Heart left ventricle (tissue), 16 donors: ENCODE measurements around the gene MS4A5. TPM values are rescaled to one million over a fixed set of nuclear protein-coding genes. Genes with fewer than 3 reads are reported as not detected.

Experiments used
- ATAC-seq, 4 donors: fragments of 200-7000 bp; cut with Tn5 transposase; one replicate each; pipeline ENCODE4 v1.9.1; 2020 to 2022; ENCODE audit warnings: moderate library complexity in 4 of 4, mild to moderate bottlenecking in 3 of 4, moderate number of reproducible peaks in 1 of 4
- DNase-seq, 5 donors: peaks; one replicate each; pipeline ENCODE4 v3.0.0-alpha.2; 2020
- H3K27ac ChIP-seq, 12 donors: fragments of 200-600 bp; sonication (generic) in 4 of 12; one replicate each; pipeline versions ENCODE4 v1.5.0 to v1.8.0; 2016 to 2022; ENCODE audit warnings: mild to moderate bottlenecking in 2 of 12
- H3K27me3 ChIP-seq, 9 donors: fragments of 200-600 bp; sonication (generic) in 2 of 9; one replicate each; pipeline versions ENCODE4 v1.5.1 to v1.8.0; 2016 to 2022; ENCODE audit warnings: mild to moderate bottlenecking in 3 of 9
- H3K36me3 ChIP-seq, 9 donors: fragments of 200-600 bp; sonication (generic) in 2 of 9; one replicate each; pipeline versions ENCODE4 v1.5.0 to v1.8.0; 2018 to 2022; ENCODE audit warnings: mild to moderate bottlenecking in 2 of 9
- H3K4me1 ChIP-seq, 12 donors: fragments of 200-600 bp; sonication (generic) in 4 of 12; one replicate each; pipeline versions ENCODE4 v1.5.0 to v1.8.0; 2016 to 2022; ENCODE audit warnings: mild to moderate bottlenecking in 3 of 12
- H3K4me3 ChIP-seq, 12 donors: fragments of 200-600 bp; sonication (generic) in 4 of 12; one replicate each; pipeline versions ENCODE4 v1.5.0 to v1.8.0; 2017 to 2022; ENCODE audit warnings: mild to moderate bottlenecking in 9 of 12, moderate library complexity in 4 of 12
- H3K9me3 ChIP-seq, 12 donors: fragments of 200-600 bp; sonication (generic) in 4 of 12; one replicate each; pipeline versions ENCODE4 v1.5.0 to v1.8.0; 2016 to 2022; ENCODE audit warnings: mild to moderate bottlenecking in 1 of 12
- CTCF ChIP-seq, 12 donors: fragments of 200-600 bp; sonication (generic) in 4 of 12; IDR thresholded peaks; one replicate each; pipeline versions ENCODE4 v1.5.0 to v1.8.0; 2018 to 2022; ENCODE audit warnings: antibody characterized with exemption in 12 of 12, mild to moderate bottlenecking in 5 of 12
- POLR2A ChIP-seq, 2 donors: fragments of 450-650 bp; IDR thresholded peaks; one replicate each; pipeline ENCODE4 v1.6.1; 2017; ENCODE audit warnings: antibody characterized with exemption in 2 of 2, mild to moderate bottlenecking in 2 of 2, moderate library complexity in 2 of 2
- WGBS, 4 donors: extraction: QIAGEN DNeasy Blood & Tissue Kit in 2 of 4; methylation state at CpG; one replicate each; pipeline versions ENCODE4 v1.1.5 to v1.1.7; 2013 to 2018; 5-methylcytosine and 5-hydroxymethylcytosine counted together
- intact Hi-C, 10 donors: fragments of 100-400 bp; cut with DNase I; formaldehyde crosslinking; loops; one replicate each; pipeline versions ENCODE4 v1.11.1 to v1.14.2; 2022
- polyA plus RNA-seq, 2 donors: library from polyadenylated mRNA; stranded (reverse); fragments of 200-250 nt; gene quantifications; one replicate each; pipeline ENCODE4 v1.2.3, GENCODE V29; 2013
- total RNA-seq, 9 donors: library from RNA; depleted of rRNA in 2 of 9; stranded (reverse); fragments of >200 nt in 2 of 9; fragmentation: NEBNext Ultra II Directional in 3 of 9; extraction: Animal tissue kit (Norgen Biotek cat#: 25700) in 3 of 9; gene quantifications; one replicate each; pipeline versions ENCODE4 v1.1.0 to v1.2.4, GENCODE V29; 2016 to 2023
- donor health status: ischemic (EF 13 %, LVEDD 7.1; RV severe dilation, severe dysfunction).
- donor health status: healthy with polysubstance abuse.
- donor health status: DM: no; HTN: yes; CAD: no.
- donor health status: DM: no; HTN: no; CAD: no.
- donor health status: ischemic (EF 25% LVEDD 6.9; RV normal size, moderate dysfunction).
- donor health status: ischemic (EF 25% LVEDD 5.7; RV mildly dilated, moderate dysfunction).
- donor health status: healthy.
- donor health status: DM: yes; HTN: yes; CAD: no.
- donor health status: ischemic (EF 35%, LVEDD 5.7; RV mildly dilated, moderate dysfunction).
- donor health status: nonischemic (EF 11% LVEDD 7.7; RV severe dilation, severe dysfunction).
- donor health status: DM: yes; HTN: yes; CAD: no.
- donor health status: PGD.
- donor health status: ischemic (EF 29% LVEDD 5.4; RV normal size, mild dysfunction).
- donor health status: nonischemic (EF 23%, LVEDD 6.1; RV moderate dilation, normal function).

Gene MS4A5
- total and polyA plus RNA-seq, 11 donors = not detected

GRCh38 chr11:60455531-60456042 lies 26.2 kb downstream of the MS4A5 start, which contains the start of gene MS4A1:
MS4A1 (plus strand) TSS chr11:60455847; CDS start chr11:60462375, 6,528 bp downstream.
- intact Hi-C loops = no loop called here
- no peaks in the 10 kb centered on the region for H3K4me1 ChIP-seq
- H3K36me3 ChIP-seq = no peaks in the 10 kb centered on the region
- 54 to 68% (median 61%) methylated on average over 4 of the region's 4 CpGs for WGBS, 4 donors
- H3K4me3 ChIP-seq = no peak within 1 kb of the TSS
- H3K27me3 ChIP-seq = no peaks in the 10 kb centered on the region
- H3K9me3 ChIP-seq = no peaks in the 10 kb centered on the region
- no peak for DNase-seq
- no peak within 1 kb of the TSS for H3K27ac ChIP-seq
- no peak for ATAC-seq
- TF ChIP-seq POLR2A (IDR thresholded peaks at IDR 0.05) (no peak), CTCF (IDR thresholded peaks at IDR 0.05) (no peak)

GRCh38 chr11:60457576-60457975 lies 28.2 kb downstream of the MS4A5 start:
- no peaks in the 10 kb centered on the region for H3K27me3 ChIP-seq
- TF ChIP-seq CTCF (IDR thresholded peaks at IDR 0.05) (no peak), POLR2A (IDR thresholded peaks at IDR 0.05) (no peak)
- no peak overlapping the region for H3K27ac ChIP-seq
- H3K4me1 ChIP-seq = no peaks in the 10 kb centered on the region
- ATAC-seq (no peak), DNase-seq (no peak)
- H3K4me3 ChIP-seq = no peak overlapping the region
- no peaks in the 10 kb centered on the region for H3K36me3 ChIP-seq
- 64 to 69% (median 67%) methylated on average over 3 of the region's 3 CpGs for WGBS, 4 donors
- no peaks in the 10 kb centered on the region for H3K9me3 ChIP-seq
- intact Hi-C loops = no loop called here

- Histone ChIP-seq H3K4me1 (no peaks in the 10 kb centered on the region), H3K36me3 (no peaks in the 10 kb centered on the region), H3K27me3 (no peaks in the 10 kb centered on the region), H3K4me3 (no peak overlapping the region), H3K9me3 (no peaks in the 10 kb centered on the region), H3K27ac (no peak overlapping the region)
- DNase-seq (no peak), ATAC-seq (no peak)
- 83 to 95% (median 92%) methylated on average over 1 of the region's 1 CpG for WGBS, 4 donors
- TF ChIP-seq POLR2A (IDR thresholded peaks at IDR 0.05) = no peak
- TF ChIP-seq CTCF (IDR thresholded peaks at IDR 0.05) = no peak
- intact Hi-C loops = no loop called here
Observed at GRCh38 chr11:60459345-60459744, 30.0 kb downstream of the MS4A5 start.

- no peak for ATAC-seq
- Histone ChIP-seq H3K4me1 (peaks cover 0 to 4% (median 0%) of the 10 kb centered on the region in 12 donors), H3K27ac (peak overlapping the region in 2 of 12 donors; percentile 17 to 18), H3K9me3 (no peaks in the 10 kb centered on the region), H3K4me3 (no peak overlapping the region), H3K27me3 (peaks cover 0 to 3% (median 0%) of the 10 kb centered on the region in 9 donors), H3K36me3 (no peaks in the 10 kb centered on the region)
- intact Hi-C loops = no loop called here
- TF ChIP-seq POLR2A (IDR thresholded peaks at IDR 0.05) (no peak), CTCF (IDR thresholded peaks at IDR 0.05) (no peak)
- DNase-seq = no peak
- 57 to 66% (median 60%) methylated on average over 2 of the region's 2 CpGs for WGBS, 4 donors
Observed at GRCh38 chr11:60468829-60469228, 39.5 kb downstream of the MS4A5 start.
